Measurements from ENCODE around the gene KLHL10. TPM values are rescaled to one million over a fixed set of nuclear protein-coding genes. Genes with fewer than 3 reads are reported as not detected.

KLHL10 gene
- total and polyA plus RNA-seq, 9 of the 15 experiments (the other 6 are each of a cell fraction or from before 2014, with no cell fraction given), result 0.06 to 0.56 (median 0.12) TPM; not detected in 5

- TF ChIP-seq, protein P1, sequence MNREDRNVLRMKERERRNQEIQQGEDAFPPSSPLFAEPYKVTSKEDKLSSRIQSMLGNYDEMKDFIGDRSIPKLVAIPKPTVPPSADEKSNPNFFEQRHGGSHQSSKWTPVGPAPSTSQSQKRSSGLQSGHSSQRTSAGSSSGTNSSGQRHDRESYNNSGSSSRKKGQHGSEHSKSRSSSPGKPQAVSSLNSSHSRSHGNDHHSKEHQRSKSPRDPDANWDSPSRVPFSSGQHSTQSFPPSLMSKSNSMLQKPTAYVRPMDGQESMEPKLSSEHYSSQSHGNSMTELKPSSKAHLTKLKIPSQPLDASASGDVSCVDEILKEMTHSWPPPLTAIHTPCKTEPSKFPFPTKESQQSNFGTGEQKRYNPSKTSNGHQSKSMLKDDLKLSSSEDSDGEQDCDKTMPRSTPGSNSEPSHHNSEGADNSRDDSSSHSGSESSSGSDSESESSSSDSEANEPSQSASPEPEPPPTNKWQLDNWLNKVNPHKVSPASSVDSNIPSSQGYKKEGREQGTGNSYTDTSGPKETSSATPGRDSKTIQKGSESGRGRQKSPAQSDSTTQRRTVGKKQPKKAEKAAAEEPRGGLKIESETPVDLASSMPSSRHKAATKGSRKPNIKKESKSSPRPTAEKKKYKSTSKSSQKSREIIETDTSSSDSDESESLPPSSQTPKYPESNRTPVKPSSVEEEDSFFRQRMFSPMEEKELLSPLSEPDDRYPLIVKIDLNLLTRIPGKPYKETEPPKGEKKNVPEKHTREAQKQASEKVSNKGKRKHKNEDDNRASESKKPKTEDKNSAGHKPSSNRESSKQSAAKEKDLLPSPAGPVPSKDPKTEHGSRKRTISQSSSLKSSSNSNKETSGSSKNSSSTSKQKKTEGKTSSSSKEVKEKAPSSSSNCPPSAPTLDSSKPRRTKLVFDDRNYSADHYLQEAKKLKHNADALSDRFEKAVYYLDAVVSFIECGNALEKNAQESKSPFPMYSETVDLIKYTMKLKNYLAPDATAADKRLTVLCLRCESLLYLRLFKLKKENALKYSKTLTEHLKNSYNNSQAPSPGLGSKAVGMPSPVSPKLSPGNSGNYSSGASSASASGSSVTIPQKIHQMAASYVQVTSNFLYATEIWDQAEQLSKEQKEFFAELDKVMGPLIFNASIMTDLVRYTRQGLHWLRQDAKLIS (CRISPR knock-in tag; IDR thresholded peaks at IDR 0.05), result no peak
- no peak for TF ChIP-seq ZNF133 (CRISPR knock-in tag; IDR thresholded peaks at IDR 0.05)
- TF ChIP-seq EGR1 (conservative IDR thresholded peaks at IDR 0.05), result peak; percentile 68
- no peak for TF ChIP-seq ZNF436 (CRISPR knock-in tag; IDR thresholded peaks at IDR 0.05)
- TF ChIP-seq, protein P2, sequence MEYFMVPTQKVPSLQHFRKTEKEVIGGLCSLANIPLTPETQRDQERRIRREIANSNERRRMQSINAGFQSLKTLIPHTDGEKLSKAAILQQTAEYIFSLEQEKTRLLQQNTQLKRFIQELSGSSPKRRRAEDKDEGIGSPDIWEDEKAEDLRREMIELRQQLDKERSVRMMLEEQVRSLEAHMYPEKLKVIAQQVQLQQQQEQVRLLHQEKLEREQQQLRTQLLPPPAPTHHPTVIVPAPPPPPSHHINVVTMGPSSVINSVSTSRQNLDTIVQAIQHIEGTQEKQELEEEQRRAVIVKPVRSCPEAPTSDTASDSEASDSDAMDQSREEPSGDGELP (CRISPR knock-in tag; IDR thresholded peaks at IDR 0.05; ENCODE audit: borderline replicate concordance), result no peak
- no peak for TF ChIP-seq ILF3 (IDR thresholded peaks at IDR 0.05; ENCODE audit: borderline replicate concordance)
- TF ChIP-seq ZNF24 (IDR thresholded peaks at IDR 0.05), result no peak
- TF ChIP-seq HDAC1 (IDR thresholded peaks at IDR 0.05), result no peak
- TF ChIP-seq, protein P3, sequence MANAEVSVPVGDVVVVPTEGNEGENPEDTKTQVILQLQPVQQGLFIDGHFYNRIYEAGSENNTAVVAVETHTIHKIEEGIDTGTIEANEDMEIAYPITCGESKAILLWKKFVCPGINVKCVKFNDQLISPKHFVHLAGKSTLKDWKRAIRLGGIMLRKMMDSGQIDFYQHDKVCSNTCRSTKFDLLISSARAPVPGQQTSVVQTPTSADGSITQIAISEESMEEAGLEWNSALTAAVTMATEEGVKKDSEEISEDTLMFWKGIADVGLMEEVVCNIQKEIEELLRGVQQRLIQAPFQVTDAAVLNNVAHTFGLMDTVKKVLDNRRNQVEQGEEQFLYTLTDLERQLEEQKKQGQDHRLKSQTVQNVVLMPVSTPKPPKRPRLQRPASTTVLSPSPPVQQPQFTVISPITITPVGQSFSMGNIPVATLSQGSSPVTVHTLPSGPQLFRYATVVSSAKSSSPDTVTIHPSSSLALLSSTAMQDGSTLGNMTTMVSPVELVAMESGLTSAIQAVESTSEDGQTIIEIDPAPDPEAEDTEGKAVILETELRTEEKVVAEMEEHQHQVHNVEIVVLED (CRISPR knock-in tag; IDR thresholded peaks at IDR 0.05), result no peak
- no peak for TF ChIP-seq BRD9 (IDR thresholded peaks at IDR 0.05; ENCODE audit: low read depth, partially characterized antibody)
- no peak for TF ChIP-seq FUS (optimal IDR thresholded peaks at IDR 0.05; ENCODE audit: low read depth, low read length)
- TF ChIP-seq ZNF778 (CRISPR knock-in tag; IDR thresholded peaks at IDR 0.05), result no peak
- no peak for TF ChIP-seq ZNF76 (CRISPR knock-in tag; IDR thresholded peaks at IDR 0.05; ENCODE audit: borderline replicate concordance)
- TF ChIP-seq BMI1 (IDR thresholded peaks at IDR 0.05; ENCODE audit: low read length), result no peak
- TF ChIP-seq TRIM28 (IDR thresholded peaks at IDR 0.05), result no peak
- TF ChIP-seq, protein P4, sequence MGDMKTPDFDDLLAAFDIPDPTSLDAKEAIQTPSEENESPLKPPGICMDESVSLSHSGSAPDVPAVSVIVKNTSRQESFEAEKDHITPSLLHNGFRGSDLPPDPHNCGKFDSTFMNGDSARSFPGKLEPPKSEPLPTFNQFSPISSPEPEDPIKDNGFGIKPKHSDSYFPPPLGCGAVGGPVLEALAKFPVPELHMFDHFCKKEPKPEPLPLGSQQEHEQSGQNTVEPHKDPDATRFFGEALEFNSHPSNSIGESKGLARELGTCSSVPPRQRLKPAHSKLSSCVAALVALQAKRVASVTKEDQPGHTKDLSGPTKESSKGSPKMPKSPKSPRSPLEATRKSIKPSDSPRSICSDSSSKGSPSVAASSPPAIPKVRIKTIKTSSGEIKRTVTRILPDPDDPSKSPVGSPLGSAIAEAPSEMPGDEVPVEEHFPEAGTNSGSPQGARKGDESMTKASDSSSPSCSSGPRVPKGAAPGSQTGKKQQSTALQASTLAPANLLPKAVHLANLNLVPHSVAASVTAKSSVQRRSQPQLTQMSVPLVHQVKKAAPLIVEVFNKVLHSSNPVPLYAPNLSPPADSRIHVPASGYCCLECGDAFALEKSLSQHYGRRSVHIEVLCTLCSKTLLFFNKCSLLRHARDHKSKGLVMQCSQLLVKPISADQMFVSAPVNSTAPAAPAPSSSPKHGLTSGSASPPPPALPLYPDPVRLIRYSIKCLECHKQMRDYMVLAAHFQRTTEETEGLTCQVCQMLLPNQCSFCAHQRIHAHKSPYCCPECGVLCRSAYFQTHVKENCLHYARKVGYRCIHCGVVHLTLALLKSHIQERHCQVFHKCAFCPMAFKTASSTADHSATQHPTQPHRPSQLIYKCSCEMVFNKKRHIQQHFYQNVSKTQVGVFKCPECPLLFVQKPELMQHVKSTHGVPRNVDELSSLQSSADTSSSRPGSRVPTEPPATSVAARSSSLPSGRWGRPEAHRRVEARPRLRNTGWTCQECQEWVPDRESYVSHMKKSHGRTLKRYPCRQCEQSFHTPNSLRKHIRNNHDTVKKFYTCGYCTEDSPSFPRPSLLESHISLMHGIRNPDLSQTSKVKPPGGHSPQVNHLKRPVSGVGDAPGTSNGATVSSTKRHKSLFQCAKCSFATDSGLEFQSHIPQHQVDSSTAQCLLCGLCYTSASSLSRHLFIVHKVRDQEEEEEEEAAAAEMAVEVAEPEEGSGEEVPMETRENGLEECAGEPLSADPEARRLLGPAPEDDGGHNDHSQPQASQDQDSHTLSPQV (IDR thresholded peaks at IDR 0.05), result 0 out of 2 replicates have a peak, but pooled peaks have one; percentile 18
Observed at GRCh38 chr17:41835800-41836549, 1.6 kb upstream of the KLHL10 start, which contains the start of gene NT5C3B (continued).

Data from K562 (cell line).